GM20431 (cell line): ENCODE measurements around the gene UVSSA.

Experiments
- in situ Hi-C: fragments of 300-500 bp; cut with MseI, MboI; formaldehyde crosslinking; loops from one replicate; pipeline ENCODE4 v1.15.0; 2020; ENCODE audit warnings: low sequenced_read_pairs; ENCODE audit not compliant: unreplicated experiment

Gene UVSSA

GRCh38 chr4:1373892-1374705, 27.1 kb downstream of the UVSSA start:
- in situ Hi-C loops: loop anchor here (25.0 kb wide), 1 partner anchor 237 kb away; no protein-coding TSS in a partner anchor

DNA sequence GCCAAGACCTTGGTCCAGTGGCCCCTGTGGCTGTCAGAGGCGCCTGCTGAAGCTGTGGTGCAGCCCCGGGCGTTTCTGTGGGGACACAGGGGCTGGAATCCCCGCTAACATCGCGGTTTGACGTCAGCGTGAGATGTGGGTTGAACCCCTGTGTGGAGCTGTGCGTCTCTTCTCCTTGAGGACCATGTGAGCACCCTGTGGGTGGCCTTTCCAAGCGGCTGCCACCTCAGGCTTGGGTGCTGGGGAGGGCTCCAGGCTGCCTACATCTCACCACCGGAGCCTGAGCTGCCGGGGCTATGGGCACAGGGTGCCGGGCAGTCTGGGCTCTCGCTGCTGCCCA, 27.7 kb downstream of the UVSSA start:
- in situ Hi-C loops: loop anchor here (25.0 kb wide), 1 partner anchor 237 kb away; no protein-coding TSS in a partner anchor

DNA sequence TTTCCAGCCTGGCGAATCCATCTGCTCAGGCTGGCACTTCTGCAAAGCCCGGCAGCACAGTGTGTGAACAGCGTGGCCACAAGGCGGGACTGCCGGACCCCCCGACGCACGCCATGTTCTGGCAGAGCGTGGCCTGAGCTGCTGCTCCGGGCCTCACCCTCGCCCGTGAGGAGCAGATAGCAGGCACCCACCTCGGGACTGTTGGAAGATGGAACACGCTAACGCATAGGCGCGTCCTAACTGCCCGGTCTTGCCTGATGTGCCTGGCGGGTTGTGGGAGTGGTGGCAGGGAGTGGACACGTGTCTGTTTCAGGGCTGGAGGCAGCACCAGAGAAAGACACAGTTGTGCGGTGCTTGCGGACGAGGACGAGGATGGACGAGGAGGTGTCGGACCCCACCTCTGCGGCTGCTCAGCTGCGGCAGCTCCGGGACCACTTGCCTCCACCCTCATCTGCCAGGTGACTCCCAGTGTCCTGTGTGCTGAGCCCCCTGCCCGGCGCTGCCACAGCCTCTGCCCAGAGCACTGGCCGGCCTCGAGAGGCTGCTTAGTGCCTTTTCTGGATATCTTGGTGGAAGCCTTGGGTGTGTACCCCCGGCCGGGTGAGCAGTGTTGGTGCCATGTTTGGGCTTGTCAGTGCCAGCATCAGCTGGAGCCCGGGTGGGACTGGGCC, 28.2 kb downstream of the UVSSA start:
- in situ Hi-C loops: no loop called here

DNA sequence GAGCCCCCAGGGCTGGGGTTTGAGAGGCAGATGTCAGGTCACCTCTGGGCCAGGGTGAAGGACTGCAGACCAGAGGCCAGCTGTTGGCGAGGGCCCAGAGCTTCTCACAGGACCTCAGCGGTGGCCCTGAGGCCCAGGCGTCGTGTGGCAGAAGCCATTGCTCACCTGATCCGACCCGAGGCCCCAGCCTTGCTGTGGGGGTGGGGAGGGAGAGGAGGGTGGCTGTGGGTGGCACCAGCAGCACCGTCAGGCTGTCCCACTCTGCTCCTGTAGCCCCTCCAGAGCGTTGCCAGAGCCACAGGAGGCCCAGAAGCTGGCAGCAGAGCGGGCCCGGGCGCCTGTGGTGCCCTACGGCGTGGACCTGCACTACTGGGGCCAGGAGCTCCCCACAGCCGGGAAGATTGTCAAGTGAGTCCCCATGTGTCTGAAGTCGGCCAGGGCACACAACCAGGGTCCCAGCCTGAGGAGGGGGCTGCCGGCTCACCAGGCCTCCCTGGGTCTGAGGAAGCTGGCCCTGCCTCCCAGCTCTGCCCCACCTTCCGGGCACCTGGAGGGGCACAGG, 28.8 kb downstream of the UVSSA start:
- in situ Hi-C loops: no loop called here

DNA sequence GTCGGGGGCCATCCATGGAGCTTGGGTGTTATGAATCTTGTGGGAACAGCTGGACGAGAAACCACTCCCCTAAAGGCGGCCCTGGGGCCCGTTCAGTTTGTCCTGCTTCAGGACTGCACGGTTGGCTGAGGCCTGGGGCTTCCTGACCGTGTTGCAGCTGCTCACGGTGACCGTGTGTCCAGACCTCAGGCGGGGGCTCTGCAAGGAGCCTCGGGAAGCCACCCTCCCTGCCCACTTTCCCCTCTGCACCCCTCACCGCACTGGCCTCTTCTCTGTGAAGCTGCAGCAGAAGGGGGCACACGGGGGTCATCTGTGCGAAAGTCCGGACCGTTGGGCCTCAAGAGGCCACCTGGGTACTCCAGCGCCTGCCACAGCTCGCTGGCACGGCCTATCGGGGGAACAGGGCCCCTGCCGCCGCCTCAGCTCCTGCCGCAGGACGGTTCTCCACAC, 29.4 kb downstream of the UVSSA start:
- in situ Hi-C loops: no loop called here

GRCh38 chr4:1376841-1377605, 30.0 kb downstream of the UVSSA start:
- in situ Hi-C loops: no loop called here

DNA sequence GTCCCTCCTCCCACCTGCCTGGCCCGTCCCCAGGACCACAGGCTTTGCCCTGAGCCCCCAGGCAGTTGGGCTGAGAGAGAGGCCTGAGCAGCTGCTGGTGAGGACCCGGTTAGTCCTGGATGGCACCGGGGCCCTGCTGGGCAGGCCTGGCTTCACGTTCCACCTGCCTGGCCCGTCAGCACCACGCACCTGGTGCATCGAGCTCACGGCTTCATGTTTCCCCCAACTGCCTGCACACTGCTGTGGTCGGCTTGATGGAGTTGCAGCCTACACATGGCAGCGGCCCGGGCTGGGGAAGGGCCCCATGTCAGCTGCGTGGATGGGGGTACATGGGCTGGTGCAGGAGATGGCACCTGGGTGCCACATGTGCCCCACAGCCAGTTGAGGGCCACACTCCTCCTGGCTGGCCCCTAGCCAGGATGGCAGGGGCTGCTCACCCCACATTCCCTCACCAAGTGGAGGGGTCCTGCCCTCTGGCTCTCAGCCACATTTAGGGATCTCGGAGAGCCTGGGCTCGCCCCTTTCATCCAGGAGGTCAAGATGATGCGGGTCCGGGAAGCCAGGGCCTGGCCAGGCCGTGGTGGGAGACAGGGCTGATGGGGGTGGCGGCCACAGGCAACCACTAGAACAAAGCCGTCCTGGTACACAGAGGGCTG, 30.7 kb downstream of the UVSSA start:
- in situ Hi-C loops: no loop called here

GRCh38 chr4:1378559-1379231, 31.7 kb downstream of the UVSSA start:
- in situ Hi-C loops: no loop called here

GRCh38 chr4:1379351-1379781, 32.4 kb downstream of the UVSSA start:
- in situ Hi-C loops: no loop called here

GRCh38 chr4:1379801-1380331, 32.9 kb downstream of the UVSSA start:
- in situ Hi-C loops: no loop called here

DNA sequence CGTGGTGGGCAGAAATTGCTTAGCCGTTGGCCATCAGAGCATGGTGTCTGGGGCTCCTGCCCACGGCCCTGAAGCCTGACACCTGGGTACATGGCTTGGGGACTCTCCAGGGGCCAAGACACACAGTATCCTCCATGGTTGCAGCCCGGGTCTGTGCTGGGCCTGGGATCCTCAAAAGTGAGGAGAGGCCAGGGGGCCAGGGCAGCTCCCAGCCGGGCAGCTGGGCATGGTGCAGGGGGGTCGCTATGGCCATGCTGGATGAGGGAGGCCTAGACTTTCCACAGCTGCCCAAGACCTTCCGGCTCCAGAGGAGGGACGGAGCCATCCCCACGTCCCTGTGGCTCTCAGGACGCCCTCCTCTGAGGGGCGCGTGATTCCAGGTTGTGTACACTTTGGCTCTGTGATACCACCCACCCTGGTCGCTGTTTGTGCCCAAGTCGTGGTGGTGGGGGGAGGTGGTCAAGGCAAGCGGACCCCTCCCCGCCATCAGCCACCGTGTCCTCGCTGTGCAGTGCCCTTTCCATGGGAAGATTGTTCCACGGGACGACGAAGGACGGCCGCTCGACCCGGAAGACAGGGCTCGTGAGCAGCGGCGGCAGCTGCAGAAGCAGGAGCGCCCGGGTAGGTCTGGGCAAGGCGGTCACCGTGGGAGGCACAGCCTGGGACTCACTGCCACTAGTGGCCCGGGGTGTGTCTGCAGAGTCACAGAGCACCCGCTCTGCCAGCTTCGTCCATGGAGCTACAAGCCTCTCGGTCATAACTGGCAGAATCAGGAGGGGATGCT, 33.6 kb downstream of the UVSSA start:
- in situ Hi-C loops: no loop called here

GRCh38 chr4:1381181-1381621, 34.2 kb downstream of the UVSSA start:
- in situ Hi-C loops: no loop called here

GRCh38 chr4:1381944-1382541, 35.0 kb downstream of the UVSSA start:
- in situ Hi-C loops: no loop called here

GRCh38 chr4:1382776-1383727, 36.0 kb downstream of the UVSSA start:
- in situ Hi-C loops: no loop called here

DNA sequence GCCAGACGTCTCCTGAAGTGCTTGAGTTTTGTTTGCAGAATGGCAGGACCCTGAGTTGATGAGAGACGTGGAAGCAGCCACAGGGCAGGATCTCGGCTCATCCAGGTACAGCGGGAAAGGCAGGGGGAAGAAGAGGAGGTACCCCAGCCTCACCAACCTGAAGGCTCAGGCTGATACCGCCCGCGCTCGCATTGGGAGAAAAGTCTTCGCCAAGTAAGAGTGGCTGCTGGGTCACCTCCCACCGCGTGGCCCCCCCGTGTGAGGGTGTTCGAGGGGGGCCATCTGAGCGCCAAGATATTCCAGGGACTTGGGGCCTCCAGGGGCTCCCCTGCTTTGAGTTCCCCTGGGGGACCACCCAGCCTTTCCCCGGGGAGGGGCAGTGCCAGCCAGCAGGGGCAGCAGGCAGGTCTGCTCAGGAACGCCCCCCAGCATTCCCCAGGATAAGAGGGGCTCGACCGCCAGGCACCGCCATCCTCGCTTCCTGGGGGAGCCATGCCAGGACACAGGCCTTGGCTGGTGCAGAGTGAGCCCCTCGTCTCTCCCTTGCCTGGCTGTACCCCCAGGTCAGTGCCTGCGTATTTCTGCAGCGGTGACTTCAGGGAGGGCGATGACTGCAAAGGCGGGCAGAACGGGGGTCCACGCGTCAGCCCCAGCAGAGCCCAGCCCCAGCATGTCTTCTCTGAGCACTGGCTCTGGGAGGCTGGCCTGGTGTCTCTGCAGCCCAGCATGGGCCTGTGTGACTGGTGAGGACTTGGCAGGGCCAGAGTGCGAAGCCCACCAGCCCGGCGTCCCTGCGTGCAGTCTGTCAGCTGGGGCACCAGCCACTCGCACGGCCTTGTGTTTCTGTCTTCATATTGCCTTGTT, 37.0 kb downstream of the UVSSA start:
- in situ Hi-C loops: no loop called here
